ENCODE measurements around the gene CA6.
"Not testable (repeated sequence)": the region's sequence is repeated elsewhere in the genome, so short reads cannot be mapped to it uniquely, and the experiment has no call there.

CA6 gene

DNA sequence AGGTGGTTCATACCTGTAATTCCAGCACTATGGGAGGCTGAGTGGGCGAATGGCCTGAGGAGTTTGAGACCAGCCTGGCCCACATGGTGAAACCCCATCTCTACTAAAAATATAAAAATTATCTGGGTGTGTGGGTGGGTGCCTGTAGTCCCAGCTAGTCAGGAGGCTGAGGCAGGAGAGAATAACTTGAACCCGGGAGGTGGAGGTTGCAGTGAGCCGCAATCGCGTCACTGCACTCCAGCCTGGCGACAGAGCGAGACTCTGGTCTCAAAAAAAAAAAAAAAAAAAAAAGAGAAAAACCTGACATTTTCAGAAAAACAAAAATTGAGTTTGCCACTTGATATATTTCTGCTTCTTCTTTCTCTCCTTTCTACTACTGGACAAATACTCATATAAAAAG is 24.3 kb downstream of the CA6 start:
- no peak for DNase-seq (ENCODE audit: low spot score)

DNA sequence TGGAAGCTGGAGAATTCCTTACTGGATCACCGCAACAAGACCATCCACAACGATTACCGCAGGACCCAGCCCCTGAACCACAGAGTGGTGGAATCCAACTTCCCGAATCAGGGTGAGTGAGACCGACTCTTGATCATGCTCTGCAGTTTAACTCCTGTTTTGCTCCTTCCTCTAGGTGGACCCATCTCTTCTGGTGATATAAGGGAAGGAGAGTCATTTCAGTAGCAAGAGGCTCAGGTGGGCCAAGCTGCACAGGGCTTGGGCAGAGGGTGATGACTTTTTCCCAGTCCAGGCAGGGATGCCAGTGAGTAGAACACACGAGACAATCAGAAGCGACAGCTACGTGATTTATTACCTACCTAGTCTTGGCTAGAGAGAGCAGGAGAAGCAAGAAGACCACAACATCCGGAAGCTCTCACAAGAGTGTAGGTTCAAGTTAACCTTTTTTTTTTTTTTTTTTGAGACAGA is 25.2 kb downstream of the CA6 start:
- no peak for DNase-seq (ENCODE audit: low spot score)

DNA sequence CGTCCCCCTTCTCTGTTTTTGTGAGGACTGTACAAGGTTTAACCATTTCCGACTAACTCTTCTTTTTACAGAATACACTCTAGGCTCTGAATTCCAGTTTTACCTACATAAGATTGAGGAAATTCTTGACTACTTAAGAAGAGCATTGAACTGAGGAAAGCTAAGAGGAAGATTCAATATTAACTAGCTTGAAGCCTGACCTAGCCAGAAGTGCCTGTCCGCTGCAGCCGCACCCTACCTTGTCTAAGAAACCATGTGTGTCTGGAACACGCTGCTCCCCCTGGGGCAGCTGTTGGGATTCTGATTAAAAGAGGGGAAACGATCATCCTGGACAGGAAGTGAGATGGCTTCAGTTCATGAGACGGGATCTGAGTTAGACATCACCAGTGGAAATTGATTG is 28.9 kb downstream of the CA6 start:
- DNase-seq (ENCODE audit: low spot score) = no peak

DNA sequence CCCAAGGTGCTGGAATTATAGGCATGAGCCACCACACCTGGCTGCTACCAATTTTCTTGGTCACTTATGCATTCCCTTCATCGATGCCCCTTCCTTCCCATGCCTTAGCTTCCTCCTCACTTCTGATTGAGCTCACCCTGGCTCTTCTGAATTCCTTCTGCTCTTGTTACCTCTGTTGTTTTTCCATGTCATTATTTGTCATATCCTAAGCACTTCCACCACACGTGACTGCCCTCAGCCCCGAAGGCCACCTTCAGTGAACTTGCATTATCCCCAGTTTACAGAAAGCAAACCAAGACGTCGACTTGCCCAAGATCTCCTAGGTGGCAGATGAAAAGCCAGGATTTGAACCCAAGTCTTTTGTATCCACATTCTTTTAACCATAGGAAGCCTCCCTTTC is 30.7 kb downstream of the CA6 start:
- peak; percentile 60 for DNase-seq (ENCODE audit: low spot score)

DNA sequence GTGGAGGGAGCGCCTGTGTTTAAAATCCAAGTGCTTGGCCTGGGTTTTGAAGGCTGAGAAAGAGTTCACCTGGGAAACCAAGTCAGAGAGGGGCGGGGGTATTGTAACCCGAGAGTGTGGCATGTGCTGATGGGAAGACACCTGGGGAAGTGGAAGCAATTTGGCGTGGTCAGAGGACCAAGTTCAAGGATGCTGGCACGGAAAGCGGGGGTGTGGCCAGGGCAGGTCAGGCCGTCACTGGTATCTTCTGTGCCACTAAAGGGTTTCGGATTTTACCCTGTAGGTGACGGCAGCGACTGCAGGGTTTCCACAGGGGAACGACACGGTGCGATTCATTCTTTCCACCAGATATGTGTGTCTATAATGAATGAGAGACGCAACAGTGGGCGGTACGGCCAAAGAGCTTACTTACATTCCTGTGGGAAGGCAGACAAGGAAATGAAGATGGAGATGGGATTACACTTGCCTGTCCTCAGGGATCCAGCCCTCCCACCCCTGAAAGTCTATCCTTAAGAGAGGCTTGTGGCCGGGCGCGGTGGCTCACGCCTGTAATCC is 31.3 kb downstream of the CA6 start:
- DNase-seq (ENCODE audit: low spot score) = no peak

DNA sequence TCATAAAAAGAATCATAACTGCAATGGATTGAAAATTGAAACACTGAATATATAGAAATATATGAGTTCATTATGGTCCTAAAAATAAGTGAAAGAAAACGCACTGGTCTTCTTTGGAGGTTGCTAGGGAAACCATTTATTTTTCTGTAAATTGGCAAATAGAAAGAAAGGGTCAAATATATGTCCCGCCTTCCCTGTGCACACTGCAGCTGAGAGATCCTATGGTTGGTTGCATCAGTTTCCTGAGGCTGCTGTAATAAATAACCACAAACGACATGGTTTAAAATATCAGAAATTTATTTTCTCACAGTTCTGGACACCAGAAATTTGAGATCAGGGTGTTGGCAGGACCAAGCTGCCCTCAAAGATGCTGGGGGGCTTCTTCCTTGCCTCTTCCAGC is 35.0 kb downstream of the CA6 start:
- DNase-seq (ENCODE audit: low spot score) = no peak

DNA sequence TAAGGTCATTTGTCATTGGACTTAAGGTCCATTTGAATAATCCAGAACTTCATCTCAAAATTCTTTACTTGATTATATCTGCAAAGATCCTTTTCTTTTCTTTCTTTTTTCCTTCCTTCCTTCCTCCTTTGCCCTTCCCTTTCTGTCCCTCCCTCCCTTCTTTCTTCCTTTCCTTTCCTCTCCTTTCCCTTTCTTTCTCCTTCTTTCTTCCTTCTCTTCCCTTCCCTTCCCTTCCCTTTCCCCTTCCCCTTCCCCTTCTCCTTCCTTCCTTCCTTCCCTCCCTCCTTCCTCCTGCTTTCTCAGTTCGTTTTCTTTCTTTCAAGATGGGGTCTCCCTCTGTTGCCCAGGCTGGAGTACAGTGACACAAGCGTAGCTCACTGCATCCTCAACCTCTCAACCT is 35.5 kb downstream of the CA6 start:
- DNase-seq (ENCODE audit: low spot score) = no peak

DNA sequence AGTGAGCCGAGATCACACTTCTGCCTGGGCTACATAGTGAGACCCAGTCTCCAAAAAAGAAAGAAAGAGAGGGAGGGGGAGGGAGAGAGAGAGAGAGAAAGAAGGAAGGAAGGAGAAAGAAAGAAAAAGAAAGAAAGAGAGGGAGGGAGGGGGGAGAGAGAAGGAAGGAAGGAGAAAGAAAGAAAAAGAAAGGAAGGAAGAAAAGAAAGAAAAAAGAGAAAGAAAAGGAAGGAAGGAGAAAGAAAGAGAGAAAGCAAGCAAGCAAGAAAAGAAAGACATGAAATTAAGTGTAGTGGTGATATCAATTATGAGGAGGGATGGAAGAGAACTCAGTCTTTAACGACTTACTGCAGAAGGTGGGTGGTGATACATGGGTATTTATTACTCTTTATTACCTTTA is 38.5 kb downstream of the CA6 start:
- DNase-seq (ENCODE audit: low spot score) = no peak

DNA sequence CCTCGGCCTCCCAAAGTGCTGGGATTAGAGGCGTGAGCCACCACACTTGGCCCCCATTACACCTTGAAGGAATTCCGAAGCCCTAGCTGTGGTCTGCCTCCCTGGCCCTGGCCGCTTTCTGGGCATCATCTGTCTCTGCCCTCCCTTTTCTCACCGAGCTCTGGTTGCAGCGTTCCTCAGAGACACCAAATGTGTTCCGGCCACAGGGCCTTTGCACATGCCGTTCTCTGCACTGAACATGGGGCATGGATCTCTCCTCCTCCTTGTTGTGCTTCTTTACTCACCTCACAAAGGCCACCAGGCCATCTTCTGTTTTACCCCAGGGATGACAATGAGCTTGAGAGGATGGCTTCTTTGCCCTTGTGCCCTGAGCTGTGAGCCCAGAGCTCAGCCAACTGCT is 39.3 kb downstream of the CA6 start:
- DNase-seq (ENCODE audit: low spot score) = no peak

DNA sequence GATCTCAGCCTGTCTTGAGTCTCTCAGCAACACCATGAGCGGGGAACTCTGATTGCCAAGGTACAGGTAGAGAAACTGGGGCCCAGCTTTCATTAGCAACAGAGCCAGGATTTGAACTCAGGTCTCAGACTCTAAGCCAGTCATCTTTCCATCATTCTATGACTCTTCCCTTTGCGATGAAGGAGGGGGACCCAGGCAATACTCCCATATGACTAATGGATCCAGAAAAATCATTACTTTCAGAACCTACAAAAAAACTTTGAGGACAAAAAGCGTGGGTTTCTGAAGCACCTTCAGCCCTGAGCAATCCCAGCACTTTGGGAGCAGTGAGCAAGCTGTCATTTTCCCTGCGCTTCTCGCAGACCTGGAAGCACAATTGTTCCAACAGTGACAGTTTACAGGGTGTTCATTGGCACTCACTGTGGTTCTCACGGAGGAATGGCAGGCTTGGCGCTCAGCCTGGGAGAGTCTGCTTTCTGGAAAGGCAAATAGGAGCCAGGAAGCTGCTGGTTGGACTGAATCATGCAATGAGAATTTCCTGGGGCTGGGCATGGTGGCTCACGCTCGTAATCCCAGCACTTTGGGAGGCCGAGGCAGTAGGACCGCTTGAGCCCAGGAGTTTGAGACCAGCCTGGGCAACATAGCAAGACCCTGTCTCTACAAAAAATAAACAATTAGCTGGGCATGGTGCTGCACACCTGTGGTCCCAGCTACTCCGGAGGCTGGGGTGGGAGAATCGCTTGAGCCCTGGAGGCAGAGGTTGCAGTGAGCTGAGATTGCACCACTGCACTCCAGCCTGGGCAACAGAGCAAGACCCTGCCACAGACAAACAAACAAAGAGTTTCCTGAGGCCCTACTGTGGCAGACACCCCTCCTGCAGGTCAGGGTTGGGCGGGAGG is 40.5 kb downstream of the CA6 start:
- peak; percentile 94 for DNase-seq (ENCODE audit: low spot score)

DNA sequence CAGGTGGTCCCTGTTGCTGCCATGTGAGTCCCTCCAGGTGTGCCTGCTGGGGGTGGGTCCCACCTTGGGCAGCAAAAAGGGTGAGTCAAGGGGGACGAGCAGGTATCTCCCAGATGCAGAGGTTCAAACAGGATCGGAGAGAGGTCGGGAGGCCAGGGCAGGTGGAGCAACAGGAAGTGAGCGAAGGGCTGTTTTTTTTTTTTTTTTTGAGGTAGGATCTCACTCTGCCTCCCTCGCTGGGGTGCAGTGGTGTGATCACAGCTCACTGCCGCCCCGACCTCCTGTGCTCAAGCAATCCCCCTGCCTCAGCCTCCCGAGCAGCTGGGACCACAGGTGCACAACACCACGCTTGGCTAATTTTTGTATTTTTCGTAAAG is 41.1 kb downstream of the CA6 start:
- no peak for DNase-seq (ENCODE audit: low spot score)

DNA sequence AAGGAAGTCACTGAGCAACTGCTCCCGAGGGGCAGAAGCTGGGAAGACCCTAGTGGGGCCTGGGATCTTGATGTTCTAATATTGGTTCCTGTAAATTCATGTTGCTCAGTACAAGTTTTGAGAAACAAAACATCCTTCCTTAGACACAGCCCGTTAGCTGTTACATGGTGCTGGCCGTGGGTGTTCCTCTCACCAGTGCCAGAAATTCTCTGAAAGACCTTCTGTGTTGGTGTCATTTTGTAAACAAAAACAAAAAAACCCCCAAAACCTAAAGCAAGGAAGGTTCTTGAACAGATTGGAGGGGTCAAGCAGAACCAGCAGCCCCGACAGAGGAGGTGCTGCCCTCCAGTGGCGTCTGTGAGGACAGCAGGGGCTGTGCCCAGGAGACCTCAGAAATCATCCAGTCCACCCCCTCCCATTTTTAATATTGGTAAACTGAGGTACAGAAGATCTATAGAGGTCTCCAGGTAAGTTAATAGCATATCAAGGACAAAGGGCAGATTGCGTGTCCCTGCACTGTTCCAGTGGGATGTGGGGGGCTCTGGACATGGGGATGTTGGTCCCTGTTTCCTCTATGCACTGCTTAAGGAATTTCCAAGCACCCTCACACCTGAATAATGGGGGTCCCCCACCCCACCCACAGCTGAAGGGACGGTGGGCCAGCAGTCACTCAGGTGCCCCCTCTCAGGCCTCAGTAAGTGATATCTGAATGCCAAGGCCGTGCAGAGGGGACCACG is 42.4 kb downstream of the CA6 start:
- DNase-seq (ENCODE audit: low spot score) = peak; percentile 65

DNA sequence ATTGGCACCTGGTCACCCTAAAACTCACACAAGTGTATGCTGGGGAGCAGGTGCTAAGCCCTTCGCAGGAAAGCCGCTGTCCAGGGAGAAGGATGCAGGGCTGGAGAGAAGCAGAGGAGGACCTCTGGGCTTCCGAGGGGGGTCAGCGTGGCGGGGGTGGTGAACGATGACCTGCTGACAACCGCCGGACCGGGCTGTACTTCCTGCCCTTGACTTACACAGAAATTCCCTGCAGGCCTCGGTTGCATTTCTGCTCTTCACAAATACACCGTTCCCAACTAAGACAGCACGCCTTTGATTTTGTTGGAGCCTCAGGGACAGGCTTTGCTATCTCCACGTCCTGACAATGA is 42.9 kb downstream of the CA6 start:
- no peak for DNase-seq (ENCODE audit: low spot score)

DNA sequence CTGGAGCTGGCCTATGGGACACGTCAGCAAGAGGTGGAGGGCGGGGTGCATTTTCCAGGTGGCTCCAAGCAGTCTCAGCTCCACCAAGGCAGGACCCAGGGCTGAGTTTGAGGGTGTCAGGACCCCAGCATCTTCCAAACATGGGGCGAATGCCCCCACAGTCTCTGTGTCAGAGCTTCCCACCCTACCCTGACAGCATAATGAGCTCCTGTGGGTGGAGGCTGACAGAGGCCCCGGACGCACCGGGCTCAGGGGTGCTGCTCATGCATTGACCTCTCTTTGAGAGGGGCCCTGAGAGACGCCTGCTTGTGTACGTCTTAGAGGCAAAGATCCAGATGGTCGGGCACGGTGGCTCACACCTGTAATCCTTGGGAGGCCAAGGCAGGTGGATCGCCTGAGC is 43.4 kb downstream of the CA6 start:
- DNase-seq (ENCODE audit: low spot score) = no peak

DNA sequence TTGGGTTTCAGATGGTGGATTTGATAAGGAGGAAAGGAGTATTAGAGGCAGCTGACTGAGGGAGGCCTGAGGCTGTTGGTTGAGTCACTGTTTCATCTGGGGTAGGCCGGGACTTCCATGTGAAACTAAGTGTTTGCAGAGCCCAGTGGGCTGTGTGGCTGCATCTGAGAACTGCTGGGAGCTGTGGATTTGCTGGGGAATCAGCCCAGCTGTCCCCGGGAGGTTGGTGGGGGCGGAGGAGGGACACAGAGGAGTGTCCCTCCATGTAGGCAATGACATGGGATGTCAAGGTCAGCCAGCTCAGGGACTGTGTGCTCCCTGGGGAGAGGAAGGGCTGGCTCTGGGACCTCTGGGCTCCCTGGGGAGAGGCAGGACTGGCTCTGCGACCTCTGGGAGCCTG is 44.2 kb downstream of the CA6 start:
- no peak for DNase-seq (ENCODE audit: low spot score)

DNA sequence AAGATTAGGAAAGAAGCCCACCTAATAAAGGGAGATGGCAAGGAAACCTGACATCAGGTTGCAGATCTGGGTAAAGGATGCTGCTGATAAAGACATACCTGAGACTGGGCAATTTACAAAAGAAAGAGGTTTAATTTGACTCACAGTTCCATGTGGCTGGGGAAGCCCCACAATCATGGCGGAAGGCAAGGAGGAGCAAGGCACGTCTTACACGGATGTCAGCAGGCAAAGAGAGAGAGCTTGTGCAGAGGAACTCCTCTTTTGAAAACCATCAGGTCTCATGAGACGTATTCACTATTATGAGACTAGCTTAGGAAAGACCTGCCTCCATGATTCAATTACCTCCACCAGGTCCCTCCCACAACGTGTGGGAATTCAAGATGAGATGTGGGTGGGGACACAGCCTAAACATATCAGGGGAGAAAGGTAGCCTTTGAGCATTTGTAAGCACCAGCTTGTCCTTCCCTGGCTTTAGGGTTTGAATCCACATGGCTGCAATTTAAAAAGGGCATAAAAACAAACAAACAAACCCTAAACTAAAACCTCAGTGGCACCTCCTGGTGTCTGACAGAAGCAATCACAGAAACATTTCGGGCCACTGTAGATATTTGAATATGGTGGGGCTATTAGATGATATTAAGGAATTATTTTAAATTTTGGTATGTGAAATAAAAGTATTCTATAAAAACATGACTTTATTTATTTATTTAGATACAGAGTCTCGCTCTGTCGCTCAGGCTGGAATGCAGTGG is 47.4 kb downstream of the CA6 start:
- DNase-seq (ENCODE audit: low spot score) = no peak

DNA sequence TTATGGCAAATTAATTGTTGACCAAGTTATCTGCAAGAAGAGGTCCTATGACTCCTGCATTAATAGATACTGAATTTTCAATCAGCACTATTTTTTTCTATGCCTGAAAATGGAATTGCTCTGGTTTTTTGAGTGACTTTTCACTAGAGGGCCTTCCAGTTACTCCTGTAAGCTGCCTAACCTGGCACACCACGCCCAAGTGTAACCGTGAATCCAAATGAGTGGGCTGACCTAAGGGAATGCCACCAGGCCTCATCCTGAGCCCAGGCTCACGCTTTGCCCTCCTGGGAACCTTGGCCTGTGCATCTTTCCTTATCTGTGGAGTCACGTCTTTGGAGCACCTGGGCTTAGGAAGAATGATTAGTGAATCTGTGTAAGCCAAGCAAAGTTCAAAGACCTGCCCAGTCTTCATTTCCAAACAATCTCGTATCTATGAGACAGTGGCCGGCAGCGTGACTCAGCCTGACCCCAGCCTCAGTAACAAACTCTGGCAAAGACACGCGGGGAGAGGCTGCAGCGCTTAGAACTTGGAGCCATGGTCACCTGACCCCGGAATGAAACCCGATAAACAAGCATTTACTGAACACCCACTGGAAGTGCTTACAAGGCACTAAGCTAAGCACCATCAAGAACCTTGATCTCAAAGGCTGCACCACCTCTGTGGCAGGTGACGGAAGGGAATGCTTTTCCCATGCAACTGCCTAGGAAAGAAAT is 48.5 kb downstream of the CA6 start:
- not testable (repeated sequence) for DNase-seq (ENCODE audit: low spot score)

DNA sequence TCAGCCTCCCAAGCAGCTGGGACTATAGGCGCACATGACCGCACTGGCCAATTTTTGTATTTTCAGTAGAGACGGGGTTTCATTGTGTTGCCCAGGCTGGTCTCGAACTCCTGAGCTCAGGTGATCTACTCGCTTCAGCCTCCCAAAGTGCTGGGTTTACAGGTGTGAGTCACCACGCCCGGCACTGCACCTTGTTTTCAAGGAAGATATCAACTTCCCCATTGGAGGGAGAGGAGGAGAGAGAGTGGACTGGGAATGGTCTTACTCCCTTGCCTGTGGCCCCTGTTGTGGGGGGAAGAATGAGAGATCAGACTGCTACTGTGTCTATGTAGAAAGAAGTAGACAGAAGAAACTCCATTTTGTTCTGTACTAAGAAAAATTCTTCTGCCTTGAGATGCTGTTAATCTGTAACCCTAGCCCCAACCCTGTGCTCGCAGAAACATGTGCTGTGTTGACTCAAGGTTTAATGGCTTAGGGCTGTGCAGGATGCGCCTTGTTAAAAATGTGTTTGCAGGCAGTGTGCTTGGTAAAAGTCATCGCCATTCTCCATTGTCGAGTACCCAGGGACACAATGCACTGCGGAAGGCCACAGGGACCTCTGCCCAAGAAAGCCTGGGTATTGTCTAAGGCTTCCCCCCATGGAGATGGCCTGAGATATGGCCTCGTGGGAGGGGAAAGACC is 56.0 kb downstream of the CA6 start:
- DNase-seq (ENCODE audit: low spot score) = not testable (repeated sequence)

DNA sequence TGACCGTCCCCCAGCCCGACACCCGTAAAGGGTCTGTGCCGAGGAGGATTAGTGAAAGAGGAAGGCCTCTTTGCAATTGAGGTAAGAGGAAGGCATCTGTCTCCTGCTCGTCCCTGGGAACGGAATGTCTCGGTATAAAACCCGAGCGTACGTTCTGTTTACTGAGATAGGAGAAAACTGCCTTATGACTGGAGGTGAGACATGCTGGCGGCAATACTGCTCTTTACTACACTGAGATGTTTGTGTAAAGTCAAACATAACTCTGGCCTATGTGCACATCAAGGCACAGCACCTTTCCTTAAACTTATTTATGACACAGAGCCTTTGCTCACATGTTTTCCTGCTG is 56.5 kb downstream of the CA6 start:
- DNase-seq (ENCODE audit: low spot score) = not testable (repeated sequence)

DNA sequence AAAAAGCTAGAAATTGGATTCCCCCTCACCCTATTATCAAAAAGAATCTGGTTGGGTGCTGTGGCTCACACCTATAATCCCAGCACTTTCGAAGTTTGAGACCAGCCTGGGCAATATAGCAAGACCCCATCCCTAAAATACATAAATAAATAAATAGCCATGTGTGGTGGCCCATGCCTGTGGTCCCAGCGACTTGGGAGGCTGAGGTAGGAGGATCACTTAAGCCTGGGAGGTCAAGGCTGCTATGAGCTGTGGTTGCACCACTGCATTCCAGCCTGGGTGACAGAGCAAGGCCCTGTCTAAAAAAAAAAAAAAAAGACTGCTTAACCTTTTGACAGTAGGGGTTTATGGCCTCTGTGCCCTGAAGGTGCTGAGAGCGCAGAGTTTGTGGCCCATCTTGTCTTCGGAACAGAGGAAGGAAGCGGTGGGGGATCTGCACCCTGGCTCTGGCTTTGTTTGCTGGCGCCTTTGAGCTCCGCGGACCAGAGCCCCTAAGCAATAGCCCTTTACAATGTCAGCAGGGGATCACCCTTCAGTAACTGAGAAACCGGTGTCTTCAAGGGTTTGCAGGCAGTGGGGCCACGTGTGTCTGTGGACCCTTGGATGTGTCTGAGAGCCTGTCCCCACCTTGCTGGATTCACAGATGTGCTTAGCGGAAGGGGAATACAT is 58.5 kb downstream of the CA6 start:
- no peak for DNase-seq (ENCODE audit: low spot score)

Measured in kidney capillary endothelial cell (primary cell).